HepG2 (cell line): ENCODE measurements around the gene SCYL1. TPM values are rescaled to one million over a fixed set of nuclear protein-coding genes. Genes with fewer than 3 reads are reported as not detected.

Experiments
- HNRNPLL ChIP-seq: fragments of 200-400 bp; formaldehyde crosslinking; IDR thresholded peaks from 2 replicates; pipeline ENCODE4 v1.6.1; 2017; ENCODE audit warnings: mild to moderate bottlenecking, low read depth, low read length; ENCODE audit not compliant: poor library complexity, severe bottlenecking
- HOXA3 ChIP-seq: sonication (generic); formaldehyde crosslinking; IDR thresholded peaks from 2 replicates; pipeline ENCODE4 v1.5.0; 2020; ENCODE audit warnings: missing genetic modification reagents
- NFAT5 ChIP-seq: sonication (generic); formaldehyde crosslinking; IDR thresholded peaks from 2 replicates; pipeline ENCODE4 v1.4.0; 2020; ENCODE audit warnings: missing genetic modification reagents
- RBAK ChIP-seq: sonication (generic); formaldehyde crosslinking; IDR thresholded peaks from 2 replicates; pipeline ENCODE4 v1.5.1; 2020; ENCODE audit warnings: mild to moderate bottlenecking, missing genetic modification reagents
- SAP130 ChIP-seq: IDR thresholded peaks from 2 replicates; pipeline ENCODE4 v1.6.1; 2016; ENCODE audit warnings: low read depth
- TRIM24 ChIP-seq: sonication (generic); formaldehyde crosslinking; IDR thresholded peaks from 2 replicates; pipeline ENCODE4 v1.8.0; 2022; ENCODE audit warnings: mild to moderate bottlenecking, missing genetic modification reagents
- ZKSCAN8 ChIP-seq: IDR thresholded peaks from 2 replicates; pipeline ENCODE4 v1.6.1; 2016; ENCODE audit warnings: borderline replicate concordance, missing genetic modification reagents, missing compliant biosample characterization
- ZNF224 ChIP-seq: sonication (generic); formaldehyde crosslinking; IDR thresholded peaks from 2 replicates; pipeline ENCODE4 v1.5.0; 2020; ENCODE audit warnings: mild to moderate bottlenecking, missing genetic modification reagents
- ZNF3 ChIP-seq: IDR thresholded peaks from 2 replicates; pipeline ENCODE4 v1.7.0; 2017; ENCODE audit warnings: inconsistent platforms
- ZNF337 ChIP-seq: sonication (generic); formaldehyde crosslinking; IDR thresholded peaks from 2 replicates; pipeline ENCODE4 v1.5.1; 2020; ENCODE audit warnings: missing genetic modification reagents, low read depth, mild to moderate bottlenecking, borderline replicate concordance
- ZNF567 ChIP-seq: sonication (generic); formaldehyde crosslinking; IDR thresholded peaks from 2 replicates; pipeline ENCODE4 v1.8.1; 2023; ENCODE audit warnings: mild to moderate bottlenecking, missing genetic modification reagents, borderline replicate concordance
- polyA plus RNA-seq, 8 experiments: library from polyadenylated mRNA; depleted of rRNA in 3 of 8; stranded (reverse) in 7 of 8; unstranded in 1 of 8; fragments of >200 nt; fragmentation: Illumina TruSeq in 4 of 8; extraction: Trizol in 4 of 8; gene quantifications; 2 replicates each; pipeline versions ENCODE4 v1.2.1 to v1.2.3, GENCODE V29; 2011 to 2016; ENCODE audit warnings: low read depth in 4 of 8, missing spikeins in 1 of 8, mixed read lengths in 1 of 8; ENCODE audit not compliant: insufficient read depth in 1 of 8
- total RNA-seq, 5 experiments: library from RNA; depleted of rRNA; stranded (reverse); fragments of >200 nt; fragmentation: Illumina TruSeq; extraction: Trizol; gene quantifications; 2 replicates each; pipeline ENCODE4 v1.2.3, GENCODE V29; 2016; ENCODE audit warnings: low read depth in 1 of 5
- TF ChIP-seq, protein P1 (sequence below): sonication (generic); formaldehyde crosslinking; IDR thresholded peaks from 2 replicates; pipeline ENCODE4 v1.5.1; 2020; ENCODE audit warnings: missing genetic modification reagents, mild to moderate bottlenecking, borderline replicate concordance
- TF ChIP-seq, protein P2 (sequence below): sonication (generic); formaldehyde crosslinking; conservative IDR thresholded peaks from 2 replicates; pipeline ENCODE4 v1.8.0; 2022; ENCODE audit warnings: mild to moderate bottlenecking, moderate library complexity, missing genetic modification reagents
- TF ChIP-seq, protein P3 (sequence below): fragments of 450-650 bp; IDR thresholded peaks from 2 replicates; pipeline ENCODE4 v1.6.1; 2017; ENCODE audit warnings: mild to moderate bottlenecking
- TF ChIP-seq, protein P4 (sequence below): sonication (generic); formaldehyde crosslinking; IDR thresholded peaks from 2 replicates; pipeline ENCODE4 v1.8.1; 2023; ENCODE audit warnings: mild to moderate bottlenecking, moderate library complexity, missing genetic modification reagents

SCYL1 gene
- total and polyA plus RNA-seq, 2 of the 13 experiments (the other 11 are each of a cell fraction or from before 2014, with no cell fraction given) = 65.9 to 103 TPM

DNA sequence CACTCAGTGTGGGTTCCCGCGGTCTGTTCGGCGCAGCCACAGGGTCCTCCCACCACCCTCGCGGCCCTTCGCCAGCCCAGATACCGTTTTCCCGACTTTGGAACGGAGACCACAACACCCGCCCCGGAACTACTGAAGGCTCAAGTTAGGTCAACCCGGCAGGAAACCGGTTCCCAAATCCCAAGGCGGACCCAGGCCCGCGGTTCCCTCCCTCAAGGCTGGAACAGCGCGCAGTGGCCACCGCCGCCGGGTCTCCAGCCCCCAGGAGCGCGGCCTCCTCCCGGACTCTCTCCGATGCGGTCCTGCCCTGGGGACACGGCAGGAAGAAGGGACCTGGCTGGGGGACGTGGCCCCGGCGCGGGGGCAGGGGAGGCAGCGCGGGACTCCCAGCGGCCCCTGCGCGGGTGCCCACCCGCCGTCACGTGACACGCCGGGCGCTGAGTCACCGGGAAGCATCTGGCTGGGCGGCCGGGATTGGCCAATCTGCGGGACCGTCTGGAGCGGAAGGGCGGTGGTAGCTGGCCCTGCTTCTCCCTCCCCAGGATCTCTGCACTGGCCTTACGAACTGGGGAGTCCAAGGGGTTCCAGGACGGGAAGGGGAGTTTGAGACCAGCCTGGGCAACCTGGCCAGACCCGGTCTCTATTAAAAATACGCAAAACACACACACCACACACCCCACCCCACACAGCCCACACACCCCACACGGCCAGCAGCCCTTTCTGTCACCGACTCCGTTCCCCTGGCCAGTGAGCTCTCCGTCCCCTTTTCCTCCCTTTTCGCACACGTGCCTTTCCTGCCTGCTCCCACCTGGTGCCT, 47.5 kb upstream of the SCYL1 start (continued):
- no peak for TF ChIP-seq NFAT5 (CRISPR knock-in tag)
- TF ChIP-seq RBAK = no peak
- TF ChIP-seq, protein P1, sequence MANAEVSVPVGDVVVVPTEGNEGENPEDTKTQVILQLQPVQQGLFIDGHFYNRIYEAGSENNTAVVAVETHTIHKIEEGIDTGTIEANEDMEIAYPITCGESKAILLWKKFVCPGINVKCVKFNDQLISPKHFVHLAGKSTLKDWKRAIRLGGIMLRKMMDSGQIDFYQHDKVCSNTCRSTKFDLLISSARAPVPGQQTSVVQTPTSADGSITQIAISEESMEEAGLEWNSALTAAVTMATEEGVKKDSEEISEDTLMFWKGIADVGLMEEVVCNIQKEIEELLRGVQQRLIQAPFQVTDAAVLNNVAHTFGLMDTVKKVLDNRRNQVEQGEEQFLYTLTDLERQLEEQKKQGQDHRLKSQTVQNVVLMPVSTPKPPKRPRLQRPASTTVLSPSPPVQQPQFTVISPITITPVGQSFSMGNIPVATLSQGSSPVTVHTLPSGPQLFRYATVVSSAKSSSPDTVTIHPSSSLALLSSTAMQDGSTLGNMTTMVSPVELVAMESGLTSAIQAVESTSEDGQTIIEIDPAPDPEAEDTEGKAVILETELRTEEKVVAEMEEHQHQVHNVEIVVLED (CRISPR knock-in tag) = peak; percentile 79
- TF ChIP-seq, protein P2, sequence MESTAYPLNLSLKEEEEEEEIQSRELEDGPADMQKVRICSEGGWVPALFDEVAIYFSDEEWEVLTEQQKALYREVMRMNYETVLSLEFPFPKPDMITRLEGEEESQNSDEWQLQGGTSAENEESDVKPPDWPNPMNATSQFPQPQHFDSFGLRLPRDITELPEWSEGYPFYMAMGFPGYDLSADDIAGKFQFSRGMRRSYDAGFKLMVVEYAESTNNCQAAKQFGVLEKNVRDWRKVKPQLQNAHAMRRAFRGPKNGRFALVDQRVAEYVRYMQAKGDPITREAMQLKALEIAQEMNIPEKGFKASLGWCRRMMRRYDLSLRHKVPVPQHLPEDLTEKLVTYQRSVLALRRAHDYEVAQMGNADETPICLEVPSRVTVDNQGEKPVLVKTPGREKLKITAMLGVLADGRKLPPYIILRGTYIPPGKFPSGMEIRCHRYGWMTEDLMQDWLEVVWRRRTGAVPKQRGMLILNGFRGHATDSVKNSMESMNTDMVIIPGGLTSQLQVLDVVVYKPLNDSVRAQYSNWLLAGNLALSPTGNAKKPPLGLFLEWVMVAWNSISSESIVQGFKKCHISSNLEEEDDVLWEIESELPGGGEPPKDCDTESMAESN (CRISPR knock-in tag) = peak; percentile 90; the same call in 1 of the 2 replicates
- no peak for TF ChIP-seq TRIM24 (CRISPR knock-in tag)
- no peak for TF ChIP-seq ZNF337
- no peak for TF ChIP-seq ZNF567 (CRISPR knock-in tag)
- peak; percentile 60; the same call in 1 of the 2 replicates for TF ChIP-seq ZNF224 (CRISPR knock-in tag)
- TF ChIP-seq HOXA3 (CRISPR knock-in tag) = peak; percentile 78; the same call in 1 of the 2 replicates
- TF ChIP-seq ZKSCAN8 (CRISPR knock-in tag) = 0 out of 2 replicates have a peak, but pooled peaks have one; percentile 45
- peak; percentile 93 for TF ChIP-seq SAP130 (CRISPR knock-in tag)
- no peak for TF ChIP-seq ZNF3
- TF ChIP-seq, protein P3, sequence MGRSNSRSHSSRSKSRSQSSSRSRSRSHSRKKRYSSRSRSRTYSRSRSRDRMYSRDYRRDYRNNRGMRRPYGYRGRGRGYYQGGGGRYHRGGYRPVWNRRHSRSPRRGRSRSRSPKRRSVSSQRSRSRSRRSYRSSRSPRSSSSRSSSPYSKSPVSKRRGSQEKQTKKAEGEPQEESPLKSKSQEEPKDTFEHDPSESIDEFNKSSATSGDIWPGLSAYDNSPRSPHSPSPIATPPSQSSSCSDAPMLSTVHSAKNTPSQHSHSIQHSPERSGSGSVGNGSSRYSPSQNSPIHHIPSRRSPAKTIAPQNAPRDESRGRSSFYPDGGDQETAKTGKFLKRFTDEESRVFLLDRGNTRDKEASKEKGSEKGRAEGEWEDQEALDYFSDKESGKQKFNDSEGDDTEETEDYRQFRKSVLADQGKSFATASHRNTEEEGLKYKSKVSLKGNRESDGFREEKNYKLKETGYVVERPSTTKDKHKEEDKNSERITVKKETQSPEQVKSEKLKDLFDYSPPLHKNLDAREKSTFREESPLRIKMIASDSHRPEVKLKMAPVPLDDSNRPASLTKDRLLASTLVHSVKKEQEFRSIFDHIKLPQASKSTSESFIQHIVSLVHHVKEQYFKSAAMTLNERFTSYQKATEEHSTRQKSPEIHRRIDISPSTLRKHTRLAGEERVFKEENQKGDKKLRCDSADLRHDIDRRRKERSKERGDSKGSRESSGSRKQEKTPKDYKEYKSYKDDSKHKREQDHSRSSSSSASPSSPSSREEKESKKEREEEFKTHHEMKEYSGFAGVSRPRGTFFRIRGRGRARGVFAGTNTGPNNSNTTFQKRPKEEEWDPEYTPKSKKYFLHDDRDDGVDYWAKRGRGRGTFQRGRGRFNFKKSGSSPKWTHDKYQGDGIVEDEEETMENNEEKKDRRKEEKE = no peak
- peak; percentile 57 for TF ChIP-seq HNRNPLL
- TF ChIP-seq, protein P4, sequence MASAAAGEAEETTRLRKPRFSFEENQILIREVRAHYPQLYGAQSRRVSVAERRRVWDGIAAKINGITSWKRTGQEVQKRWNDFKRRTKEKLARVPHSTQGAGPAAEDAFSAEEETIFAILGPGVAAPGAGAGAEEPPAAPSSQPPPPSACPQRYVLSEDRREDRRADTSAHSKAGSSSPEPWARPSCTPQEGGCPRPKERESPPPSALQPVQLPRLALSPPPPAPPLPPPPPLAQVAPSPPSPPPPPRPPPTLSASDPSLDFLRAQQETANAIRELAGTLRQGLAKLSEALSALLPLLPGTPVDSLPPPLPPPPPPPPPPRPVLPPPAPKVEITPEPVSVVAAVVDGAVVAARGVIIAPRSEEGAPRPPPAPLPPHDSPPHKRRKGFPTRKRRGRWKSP (CRISPR knock-in tag) = no peak; the same call in 1 of the 2 replicates
